HL-60/S4 treated with phorbol 12-myristate 13-acetate at 8.2 ng/mL for 4 days and 3 days (cell line): ENCODE measurements around the gene GNAI2.
"Not testable (repeated sequence)": the region's sequence is repeated elsewhere in the genome, so short reads cannot be mapped to it uniquely, and the experiment has no call there.

Experiments used
- in situ Hi-C: fragments of 300-500 bp; cut with MboI; formaldehyde crosslinking; loops from 2 replicates; pipeline ENCODE4 v1.15.0; 2022; ENCODE audit warnings: low sequenced_read_pairs

The GNAI2 gene

GRCh38 chr3:50244813-50245212, 8.8 kb downstream of the GNAI2 start:
- in situ Hi-C loops: not testable (repeated sequence)

- in situ Hi-C loops: no loop called here
Measured at GRCh38 chr3:50245251-50245745, 9.3 kb downstream of the GNAI2 start.

DNA sequence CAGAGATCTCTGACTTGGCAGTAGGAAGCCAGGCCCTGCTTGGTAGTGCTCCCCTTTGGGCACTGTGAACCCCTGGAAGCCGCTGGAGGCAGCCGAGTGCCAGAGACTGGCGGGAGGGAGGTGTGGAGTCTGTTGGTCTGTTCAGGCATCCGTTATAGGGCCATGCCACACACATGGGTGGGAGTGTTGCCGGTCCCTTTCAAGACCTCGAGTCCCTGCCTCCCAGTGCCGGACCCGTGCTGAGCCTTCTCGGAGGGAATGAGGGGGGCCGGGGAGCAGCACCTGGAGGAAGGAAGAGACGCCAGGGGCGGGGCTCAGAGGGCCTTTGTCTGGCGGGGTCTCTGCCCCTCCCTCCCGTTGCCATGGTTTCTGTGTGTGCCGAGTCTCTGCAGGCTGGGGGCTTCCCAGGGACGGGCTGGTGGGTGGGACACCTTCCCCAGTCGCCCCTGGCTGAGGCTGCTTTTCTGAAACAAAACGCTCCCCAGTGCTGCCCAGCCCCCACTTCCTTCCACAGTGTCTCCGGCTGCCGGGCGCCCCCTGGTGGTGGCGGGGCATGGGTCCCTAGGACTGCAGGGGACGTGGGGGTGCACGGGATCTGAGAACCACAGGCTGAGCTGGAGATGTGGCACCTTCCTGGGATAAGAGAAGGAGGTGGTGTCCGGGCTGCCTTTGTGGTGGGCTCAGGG, 10.0 kb downstream of the GNAI2 start:
- in situ Hi-C loops: no loop called here

GRCh38 chr3:50246517-50246954, 10.5 kb downstream of the GNAI2 start:
- in situ Hi-C loops: no loop called here

- in situ Hi-C loops: no loop called here
Measured at GRCh38 chr3:50248387-50248786, 12.4 kb downstream of the GNAI2 start.

DNA sequence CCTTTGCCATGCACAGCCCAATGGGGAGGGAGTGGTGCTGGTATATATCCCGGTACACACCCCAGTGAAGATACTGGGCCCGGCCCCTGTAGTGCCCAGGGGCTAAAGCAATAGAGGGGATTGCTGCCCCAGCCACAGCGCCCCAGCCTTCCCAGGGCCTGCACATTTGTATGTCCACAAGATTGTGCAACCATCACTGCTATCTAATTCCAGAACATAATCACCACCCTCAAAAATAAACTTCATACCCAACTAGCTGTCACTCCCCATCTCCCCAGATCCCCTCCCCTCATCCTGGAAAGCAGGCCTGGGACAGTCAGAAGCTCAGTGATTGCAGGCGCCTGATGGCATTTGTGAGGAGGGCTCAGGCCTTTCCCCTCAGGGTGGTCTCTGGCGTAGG, 13.5 kb downstream of the GNAI2 start:
- in situ Hi-C loops: no loop called here

GRCh38 chr3:50250514-50250913, 14.5 kb downstream of the GNAI2 start:
- in situ Hi-C loops: no loop called here

DNA sequence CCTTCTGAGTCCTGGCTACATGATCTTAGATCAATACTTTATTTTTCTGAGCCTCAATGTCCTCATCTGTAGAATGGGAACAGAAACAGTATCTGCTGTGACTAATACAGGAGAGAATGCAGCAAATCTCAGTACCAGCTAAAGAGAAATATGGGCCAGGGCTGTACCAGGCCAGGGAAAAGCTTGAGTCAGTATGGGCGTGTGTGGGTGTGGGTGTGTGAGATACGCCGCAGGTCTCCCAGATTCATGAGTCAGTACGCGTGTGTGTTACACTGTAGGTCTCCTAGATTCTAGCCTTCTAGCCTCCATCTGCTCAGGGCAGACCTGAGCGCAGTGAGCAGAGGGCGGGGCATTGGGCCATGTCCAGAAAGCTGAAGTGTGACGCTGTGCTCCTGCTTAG, 15.2 kb downstream of the GNAI2 start:
- in situ Hi-C loops: no loop called here

- in situ Hi-C loops: no loop called here
Measured at GRCh38 chr3:50254577-50255250, 18.7 kb downstream of the GNAI2 start.

DNA sequence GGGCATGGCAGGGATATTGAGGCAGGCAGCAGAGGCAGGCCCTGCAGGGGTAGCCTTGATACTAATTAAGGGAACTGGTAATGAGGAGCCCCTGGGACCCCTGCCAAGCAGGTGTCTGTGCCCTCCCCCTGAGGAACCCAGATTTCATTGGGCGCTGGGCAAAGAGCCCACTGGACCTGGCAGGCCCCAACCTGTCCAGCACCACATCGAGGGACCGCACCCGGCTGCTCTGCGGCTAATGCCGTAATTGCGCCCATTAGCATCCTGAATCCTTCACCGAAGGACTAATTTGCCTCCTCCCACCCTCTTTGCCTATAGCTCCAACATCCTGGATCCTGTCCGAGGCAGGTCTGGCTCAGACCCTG, 19.2 kb downstream of the GNAI2 start:
- in situ Hi-C loops: no loop called here

- in situ Hi-C loops: no loop called here
Measured at GRCh38 chr3:50256978-50257890, 21.2 kb downstream of the GNAI2 start.

GRCh38 chr3:50258029-50258680, 22.2 kb downstream of the GNAI2 start:
- in situ Hi-C loops: no loop called here

GRCh38 chr3:50258979-50259378, 23.0 kb downstream of the GNAI2 start:
- in situ Hi-C loops: no loop called here

DNA sequence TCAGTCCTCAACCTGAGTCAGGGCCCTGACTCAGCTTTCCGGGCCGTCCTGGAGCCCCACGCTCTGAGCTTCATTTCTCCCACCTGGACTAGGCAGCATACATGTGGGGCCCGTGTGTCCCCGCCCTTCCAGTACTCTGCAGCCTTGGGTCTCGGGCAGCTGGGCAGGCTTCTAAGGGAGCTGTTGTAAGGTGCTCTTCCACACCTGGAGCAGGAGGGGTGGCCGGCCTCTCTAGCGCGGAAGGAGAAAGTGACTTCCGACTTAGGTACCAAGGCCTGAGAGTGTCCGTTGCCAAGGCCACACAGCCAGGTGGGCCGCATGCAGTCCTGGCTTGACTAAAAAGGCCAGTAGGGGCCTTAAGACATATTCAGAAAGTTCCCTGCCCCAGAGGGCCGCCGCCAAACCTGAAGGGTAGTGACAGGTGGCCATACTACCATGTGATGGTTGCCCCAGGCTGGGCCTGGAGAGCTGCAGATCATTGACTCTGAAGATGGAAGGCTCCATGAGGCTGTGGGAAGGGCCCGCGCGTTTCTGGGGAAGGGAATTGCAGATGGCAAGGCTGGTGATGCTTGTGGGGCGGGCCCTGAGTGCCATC, 23.5 kb downstream of the GNAI2 start:
- in situ Hi-C loops: no loop called here

GRCh38 chr3:50260027-50260941, 24.3 kb downstream of the GNAI2 start:
- in situ Hi-C loops: no loop called here

DNA sequence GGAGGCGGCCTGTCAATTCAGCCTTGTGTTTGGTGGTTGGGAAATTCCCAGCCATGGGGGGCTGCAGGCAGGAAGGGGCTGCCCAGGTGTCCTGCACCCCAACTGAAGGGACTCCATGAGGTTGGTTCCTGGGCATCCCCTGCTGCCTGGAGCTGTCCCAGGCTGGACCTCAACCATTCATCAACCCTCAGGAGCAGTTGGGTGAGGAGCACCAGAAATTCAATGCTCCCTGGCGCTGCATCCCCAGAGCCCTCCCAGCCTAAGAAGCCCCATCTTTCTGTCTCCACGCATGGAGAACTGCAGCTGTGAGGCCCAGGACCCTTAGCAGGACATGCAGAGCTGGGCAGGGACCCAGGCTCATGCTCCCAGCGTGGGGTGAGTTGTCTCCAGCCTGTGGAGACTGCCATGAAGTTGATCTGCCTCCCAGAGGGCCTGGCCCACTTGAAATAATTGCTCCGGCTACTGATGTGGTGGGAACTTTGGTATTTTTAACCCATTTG, 25.0 kb downstream of the GNAI2 start:
- in situ Hi-C loops: no loop called here

DNA sequence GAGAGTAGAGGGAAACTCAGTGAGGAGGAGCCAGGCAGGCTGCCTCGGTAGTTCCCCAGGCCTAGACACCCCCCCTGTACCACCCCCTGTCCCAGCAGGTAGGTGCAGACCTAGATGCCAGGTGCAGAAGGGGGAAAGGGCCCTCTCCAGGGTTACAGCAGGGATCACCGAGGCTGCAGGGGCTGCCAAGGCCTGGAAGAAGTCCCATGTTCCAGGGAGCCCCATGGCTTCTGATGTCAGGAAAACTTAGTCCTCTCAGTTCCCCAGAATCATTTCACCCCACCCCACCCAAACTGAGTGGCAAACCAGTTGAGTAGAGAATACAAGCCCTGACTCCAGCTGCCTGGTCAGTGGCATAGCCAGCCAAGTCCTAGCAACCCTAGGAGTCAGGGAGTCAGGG, 25.5 kb downstream of the GNAI2 start:
- in situ Hi-C loops: no loop called here

GRCh38 chr3:50262200-50262599, 26.2 kb downstream of the GNAI2 start:
- in situ Hi-C loops: not testable (repeated sequence)

DNA sequence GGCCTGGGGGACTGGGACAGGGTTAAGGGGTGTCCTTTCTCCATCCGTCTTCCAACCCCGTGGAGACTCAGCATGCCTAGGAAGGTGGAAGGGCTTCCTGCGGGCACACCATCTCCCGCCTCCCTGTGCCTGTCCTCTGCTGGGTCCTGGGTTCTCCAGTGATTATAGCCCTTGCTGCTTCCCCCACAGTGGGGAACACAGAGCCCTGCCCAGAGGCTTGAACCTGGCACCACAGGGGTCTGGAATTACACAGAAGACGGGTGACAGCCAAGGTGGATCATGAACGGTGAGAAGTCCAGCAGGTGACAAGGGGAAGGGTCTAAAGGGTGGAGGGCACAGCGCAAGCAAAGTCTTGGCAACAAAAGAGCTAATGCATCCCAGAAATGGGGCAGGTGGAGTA, 26.8 kb downstream of the GNAI2 start:
- in situ Hi-C loops: no loop called here
